Cardiac muscle cell (in vitro differentiated cells and primary cell): ENCODE results near the gene RAPH1. TPM values are rescaled to one million over a fixed set of nuclear protein-coding genes. Genes with fewer than 3 reads are reported as not detected.

Experiments
- DNase-seq, 2 donors: peaks; one replicate each; pipeline versions ENCODE4 v3.0.0 to v3.0.0-alpha.2; 2010 to 2017; ENCODE audit warnings: low read depth in 1 of 2, low spot score in 1 of 2
- H3K27ac ChIP-seq: fragments of 200-600 bp; sonication (generic); 2 replicates; pipeline ENCODE4 v1.5.1; 2016
- H3K27me3 ChIP-seq: fragments of 200-600 bp; sonication (generic); 2 replicates; pipeline ENCODE4 v1.6.0; 2016; ENCODE audit warnings: control low read depth
- H3K36me3 ChIP-seq: fragments of 200-600 bp; sonication (generic); 2 replicates; pipeline ENCODE4 v1.5.1; 2016; ENCODE audit warnings: control low read depth
- H3K4me1 ChIP-seq: fragments of 200-600 bp; sonication (generic); 2 replicates; pipeline ENCODE4 v1.8.1; 2017; ENCODE audit warnings: low read depth, mild to moderate bottlenecking, mixed run types
- H3K4me3 ChIP-seq: fragments of 200-600 bp; sonication (generic); 2 replicates; pipeline ENCODE4 v1.5.1; 2016; ENCODE audit warnings: mild to moderate bottlenecking
- H3K9me3 ChIP-seq: fragments of 200-600 bp; sonication (generic); 2 replicates; pipeline ENCODE4 v1.5.1; 2017; ENCODE audit warnings: low read depth, mild to moderate bottlenecking, control low read depth
- polyA plus RNA-seq: library from polyadenylated mRNA; unstranded; fragments of >200 nt; fragmentation: Nextera tagmentation; extraction: Ambion mirVana; gene quantifications from 2 replicates; pipeline ENCODE4 v1.2.1, GENCODE V29; 2016
- total RNA-seq: library from RNA; depleted of rRNA; stranded (reverse); fragments of >200 nt; gene quantifications from 2 replicates; pipeline ENCODE4 v1.2.3, GENCODE V29; 2016
- TF ChIP-seq, protein P1 (sequence below): IDR thresholded peaks from 2 replicates; pipeline ENCODE4 v1.5.1; 2012; ENCODE audit warnings: low read depth, mild to moderate bottlenecking, low read length

RAPH1 gene
- total and polyA plus RNA-seq, 2 experiments from 2014 or later: 3.4 to 36.5 TPM

DNA sequence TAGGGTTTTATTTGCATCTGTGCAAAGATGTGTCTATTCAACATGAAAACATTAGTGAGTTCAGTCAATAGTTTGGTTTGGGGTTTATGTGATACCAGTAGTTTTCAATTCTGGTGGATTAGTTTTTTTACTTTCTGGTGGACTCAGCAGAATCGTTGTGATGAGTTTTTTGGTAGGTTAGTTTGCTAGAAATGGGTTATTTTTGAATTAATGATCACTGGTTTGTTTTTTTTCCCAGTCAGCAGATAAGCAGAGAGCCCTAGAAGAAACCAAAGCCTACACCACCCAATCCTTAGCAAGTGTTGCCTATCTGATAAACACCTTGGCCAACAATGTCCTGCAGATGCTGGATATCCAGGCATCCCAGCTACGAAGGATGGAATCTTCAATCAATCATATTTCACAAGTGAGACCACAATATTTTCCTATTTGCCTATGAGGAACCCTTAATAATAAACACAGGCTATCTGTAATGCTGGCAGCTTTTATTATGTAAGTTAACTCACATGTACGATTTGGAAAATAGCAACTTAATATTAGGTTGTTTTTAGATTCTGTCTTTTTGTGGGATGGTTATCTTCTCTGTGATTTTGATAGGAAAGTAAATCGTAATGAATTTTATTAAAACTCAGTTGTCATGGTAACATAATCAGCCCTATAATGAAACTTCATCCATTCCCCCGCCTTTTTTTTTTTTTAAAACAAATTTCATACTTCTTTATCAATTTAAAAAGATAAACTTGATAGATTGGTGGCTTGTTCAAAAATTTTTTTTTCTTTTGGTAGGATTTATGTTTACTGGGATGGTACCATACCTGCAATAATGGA, 168.2 kb downstream of the RAPH1 start:
- TF ChIP-seq, protein P1, sequence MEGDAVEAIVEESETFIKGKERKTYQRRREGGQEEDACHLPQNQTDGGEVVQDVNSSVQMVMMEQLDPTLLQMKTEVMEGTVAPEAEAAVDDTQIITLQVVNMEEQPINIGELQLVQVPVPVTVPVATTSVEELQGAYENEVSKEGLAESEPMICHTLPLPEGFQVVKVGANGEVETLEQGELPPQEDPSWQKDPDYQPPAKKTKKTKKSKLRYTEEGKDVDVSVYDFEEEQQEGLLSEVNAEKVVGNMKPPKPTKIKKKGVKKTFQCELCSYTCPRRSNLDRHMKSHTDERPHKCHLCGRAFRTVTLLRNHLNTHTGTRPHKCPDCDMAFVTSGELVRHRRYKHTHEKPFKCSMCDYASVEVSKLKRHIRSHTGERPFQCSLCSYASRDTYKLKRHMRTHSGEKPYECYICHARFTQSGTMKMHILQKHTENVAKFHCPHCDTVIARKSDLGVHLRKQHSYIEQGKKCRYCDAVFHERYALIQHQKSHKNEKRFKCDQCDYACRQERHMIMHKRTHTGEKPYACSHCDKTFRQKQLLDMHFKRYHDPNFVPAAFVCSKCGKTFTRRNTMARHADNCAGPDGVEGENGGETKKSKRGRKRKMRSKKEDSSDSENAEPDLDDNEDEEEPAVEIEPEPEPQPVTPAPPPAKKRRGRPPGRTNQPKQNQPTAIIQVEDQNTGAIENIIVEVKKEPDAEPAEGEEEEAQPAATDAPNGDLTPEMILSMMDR: no peak
- Histone ChIP-seq H3K9me3 (no peaks in the 10 kb centered on the region), H3K4me3 (no peak overlapping the region), H3K27me3 (no peaks in the 10 kb centered on the region), H3K27ac (no peak overlapping the region), H3K4me1 (no peaks in the 10 kb centered on the region), H3K36me3 (peaks cover 5% of the 10 kb centered on the region)
- DNase-seq: no peak

DNA sequence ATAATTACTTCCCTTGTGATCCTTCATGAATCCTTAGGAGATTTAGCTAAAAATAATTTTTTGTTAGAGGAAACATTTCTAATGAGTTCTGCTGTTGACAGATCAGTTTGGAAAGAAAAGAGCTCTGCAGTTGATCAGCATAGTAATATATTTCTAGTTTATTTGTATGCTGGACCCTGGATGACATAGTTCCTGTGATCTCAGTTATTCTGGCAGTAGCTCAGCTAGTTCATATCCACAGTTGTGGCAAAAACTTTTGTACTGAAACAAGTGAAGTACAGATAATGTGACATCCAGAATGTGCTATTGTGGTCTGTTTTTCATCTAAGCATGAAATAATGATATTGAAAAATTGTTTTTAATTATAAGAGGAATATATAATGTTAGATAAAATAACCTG, 173.2 kb downstream of the RAPH1 start:
- Histone ChIP-seq H3K4me3 (no peak overlapping the region), H3K36me3 (no peaks in the 10 kb centered on the region), H3K27ac (peak overlapping the region; percentile 79), H3K27me3 (no peaks in the 10 kb centered on the region), H3K4me1 (peaks cover 8% of the 10 kb centered on the region), H3K9me3 (no peaks in the 10 kb centered on the region)
- peak in 1 of 2 donors; percentile 16 for DNase-seq
- TF ChIP-seq, protein P1: no peak

DNA sequence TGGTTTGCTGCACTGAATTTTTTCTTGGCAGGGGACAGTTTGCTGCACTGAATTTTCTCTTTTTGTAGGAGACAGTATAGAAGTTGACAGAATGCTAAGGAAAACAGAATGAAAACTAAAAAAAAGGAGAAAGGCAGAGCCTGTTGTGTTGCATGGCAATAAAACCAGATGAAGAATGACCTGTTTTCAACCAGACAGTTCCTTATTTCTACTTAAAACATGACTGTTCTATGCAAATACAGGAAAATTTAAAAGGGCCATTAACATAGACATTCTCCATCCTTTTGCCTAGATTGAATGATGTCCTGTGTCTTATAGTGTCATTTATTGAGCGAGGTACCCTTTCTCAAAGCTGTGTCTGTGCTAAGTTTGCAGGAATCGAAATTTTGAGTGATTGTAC, 173.6 kb downstream of the RAPH1 start:
- TF ChIP-seq, protein P1: no peak
- peak overlapping the region; percentile 79 for H3K27ac ChIP-seq

DNA sequence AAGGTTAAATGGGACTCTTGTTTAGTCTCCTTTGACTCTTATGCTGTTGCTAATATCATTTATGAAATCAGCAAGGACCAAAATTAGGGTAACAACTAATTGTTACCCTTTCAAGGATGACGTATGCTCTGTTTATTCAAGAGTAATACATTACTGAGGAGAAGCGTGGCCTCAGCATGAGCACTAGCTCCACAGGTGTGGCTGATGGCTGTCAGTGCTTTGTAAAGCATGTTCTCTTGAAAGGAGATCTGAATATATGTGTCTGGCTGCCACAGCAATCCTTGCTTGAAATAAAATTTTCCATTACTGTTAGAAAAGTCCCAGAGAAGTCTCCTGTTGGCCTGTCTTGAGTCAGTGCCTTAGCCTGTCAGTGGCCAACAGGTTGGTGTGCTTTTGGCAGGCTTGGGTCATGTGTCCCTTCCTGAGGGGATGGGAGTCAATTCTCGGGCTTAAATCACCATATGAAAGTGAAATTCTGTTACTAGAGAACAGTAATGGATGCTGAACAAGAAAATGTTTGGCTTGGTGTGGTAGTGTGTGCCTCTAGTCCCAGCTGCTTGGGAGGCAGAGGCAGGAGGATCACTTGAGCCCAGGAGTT, 174.2 kb downstream of the RAPH1 start:
- Histone ChIP-seq H3K36me3 (no peaks in the 10 kb centered on the region), H3K4me3 (no peak overlapping the region), H3K9me3 (no peaks in the 10 kb centered on the region), H3K4me1 (peaks cover 8% of the 10 kb centered on the region), H3K27ac (peak overlapping the region; percentile 79), H3K27me3 (no peaks in the 10 kb centered on the region)
- TF ChIP-seq, protein P1: no peak
- DNase-seq: peak in 1 of 2 donors; percentile 71

More for the DNA sequence above, 173.6 kb downstream of the RAPH1 start:
- Histone ChIP-seq H3K36me3 (no peaks in the 10 kb centered on the region), H3K9me3 (no peaks in the 10 kb centered on the region), H3K4me3 (no peak overlapping the region), H3K4me1 (peaks cover 8% of the 10 kb centered on the region), H3K27me3 (no peaks in the 10 kb centered on the region)
- no peak for DNase-seq

DNA sequence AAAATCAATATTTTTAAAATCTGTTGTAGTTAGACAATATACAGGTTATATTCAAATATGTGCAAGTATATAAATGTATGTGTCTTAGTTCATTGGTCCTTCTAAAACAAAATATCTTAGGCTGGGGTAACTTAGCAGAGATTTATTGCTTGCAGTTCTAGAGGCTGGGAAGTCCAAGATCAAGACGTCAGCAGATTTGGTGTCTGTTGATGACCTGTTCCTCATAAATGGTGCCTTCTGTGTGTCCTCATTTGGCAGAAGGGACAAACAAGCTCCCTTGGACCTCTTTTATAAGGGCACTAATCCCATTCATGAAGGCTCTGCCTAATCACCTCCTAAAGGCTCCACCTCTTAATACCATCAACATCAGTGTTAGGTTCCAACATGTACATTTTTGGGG, 175.7 kb downstream of the RAPH1 start:
- Histone ChIP-seq H3K27me3 (no peaks in the 10 kb centered on the region), H3K27ac (no peak overlapping the region), H3K36me3 (no peaks in the 10 kb centered on the region), H3K4me1 (peaks cover 8% of the 10 kb centered on the region), H3K9me3 (no peaks in the 10 kb centered on the region), H3K4me3 (no peak overlapping the region)
- TF ChIP-seq, protein P1: no peak
- DNase-seq: no peak
